Measurements from ENCODE around the gene SEC14L2. TPM values are rescaled to one million over a fixed set of nuclear protein-coding genes. Genes with fewer than 3 reads are reported as not detected.

SEC14L2 gene
- total RNA-seq, 1 donor from 2014 or later = 3.0 TPM

DNA sequence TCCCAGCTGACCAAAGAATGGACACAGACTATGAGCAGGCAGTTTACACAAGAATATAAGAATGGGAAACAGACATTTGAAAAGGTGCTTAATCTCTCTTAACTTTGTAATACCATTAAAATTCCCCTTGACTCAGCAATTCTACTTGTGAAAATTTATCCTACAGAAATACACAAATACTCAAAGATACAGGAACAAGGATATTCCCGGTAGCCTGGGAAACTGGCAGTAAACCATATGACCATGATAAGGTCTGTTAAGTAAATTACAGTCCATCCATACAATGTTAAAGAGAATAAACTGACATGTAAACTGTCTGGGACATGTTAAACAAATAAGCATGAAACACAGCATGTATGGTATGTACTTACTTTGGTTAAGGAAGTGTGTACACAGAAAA lies 20.0 kb downstream of the SEC14L2 start:
- DNase-seq (ENCODE audit: low spot score in 2 of 2) = no peak
- H3K4me3 ChIP-seq = no peak overlapping the region
- peaks cover 21 to 44% of the 10 kb centered on the region in 2 donors for H3K36me3 ChIP-seq
- H3K27me3 ChIP-seq = no peaks in the 10 kb centered on the region
- intact Hi-C loops (cut with DNase I) = no loop called here
- H3K27ac ChIP-seq = no peak overlapping the region
- no peaks in the 10 kb centered on the region for H3K9me3 ChIP-seq
- TF ChIP-seq CTCF (IDR thresholded peaks at IDR 0.05) = no peak
- peaks cover 0 to 9% of the 10 kb centered on the region in 2 donors for H3K4me1 ChIP-seq

GRCh38 chr22:30420347-30421125 lies 23.7 kb downstream of the SEC14L2 start:
- Histone ChIP-seq H3K36me3 (peaks cover 18 to 35% of the 10 kb centered on the region in 2 donors), H3K4me3 (no peak overlapping the region), H3K27ac (peak overlapping the region; percentile 98), H3K9me3 (no peaks in the 10 kb centered on the region), H3K27me3 (no peaks in the 10 kb centered on the region), H3K4me1 (peaks cover 14 to 31% of the 10 kb centered on the region in 2 donors)
- TF ChIP-seq CTCF (IDR thresholded peaks at IDR 0.05) = no peak
- no peak for DNase-seq (ENCODE audit: low spot score in 2 of 2)
- intact Hi-C loops (cut with DNase I) = loop anchor here (5.0 to 10.0 kb wide), 5 partner anchors 108 to 1153 kb away; partner anchors contain the start of genes EWSR1, NF2, PIK3IP1 and RHBDD3

DNA sequence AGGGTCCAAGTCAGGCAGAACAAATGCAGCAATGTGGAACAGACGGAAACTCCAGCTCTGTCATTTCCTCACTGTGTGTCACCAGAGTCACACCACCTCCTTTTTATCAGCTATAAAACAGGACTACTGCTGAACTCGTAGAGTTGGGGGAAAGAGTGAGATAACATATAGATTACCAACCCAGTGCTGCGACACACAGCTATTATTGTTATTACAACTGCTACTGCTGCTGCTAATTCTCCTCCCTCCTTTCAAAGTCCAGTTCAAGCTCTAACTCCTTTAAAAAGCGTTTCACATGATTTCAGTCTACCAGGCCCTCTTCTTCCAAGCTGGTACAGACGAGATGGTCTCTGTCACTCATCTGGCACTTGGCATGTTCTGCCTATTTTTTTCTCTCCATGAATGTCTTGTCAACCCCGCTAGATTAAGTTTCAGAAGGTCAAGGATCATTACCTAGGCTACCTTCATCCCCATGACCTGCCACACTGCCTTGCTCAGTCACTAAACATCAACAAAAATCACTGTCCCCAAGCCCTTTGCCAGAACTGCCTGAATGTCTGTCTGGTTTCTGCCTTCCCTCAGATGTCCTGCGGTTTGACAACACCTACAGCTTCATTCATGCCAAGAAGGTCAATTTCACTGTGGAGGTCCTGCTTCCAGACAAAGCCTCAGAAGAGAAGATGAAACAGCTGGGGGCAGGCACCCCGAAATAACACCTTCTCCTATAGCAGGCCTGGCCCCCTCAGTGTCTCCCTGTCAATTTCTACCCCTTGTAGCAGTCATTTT lies 25.1 kb downstream of the SEC14L2 start:
- no peak for TF ChIP-seq CTCF (IDR thresholded peaks at IDR 0.05)
- Histone ChIP-seq H3K4me1 (peaks cover 14 to 35% of the 10 kb centered on the region in 2 donors), H3K4me3 (peak overlapping the region; percentile 57 to 86), H3K9me3 (no peaks in the 10 kb centered on the region), H3K27ac (peak overlapping the region; percentile 98), H3K36me3 (peaks cover 11 to 23% of the 10 kb centered on the region in 2 donors), H3K27me3 (no peaks in the 10 kb centered on the region)
- intact Hi-C loops (cut with DNase I) = loop anchor here (2.0 to 10.0 kb wide), 6 partner anchors 110 to 1155 kb away; partner anchors contain the start of genes EWSR1, NF2, PES1 and PIK3IP1
- no peak for DNase-seq (ENCODE audit: low spot score in 2 of 2)

DNA sequence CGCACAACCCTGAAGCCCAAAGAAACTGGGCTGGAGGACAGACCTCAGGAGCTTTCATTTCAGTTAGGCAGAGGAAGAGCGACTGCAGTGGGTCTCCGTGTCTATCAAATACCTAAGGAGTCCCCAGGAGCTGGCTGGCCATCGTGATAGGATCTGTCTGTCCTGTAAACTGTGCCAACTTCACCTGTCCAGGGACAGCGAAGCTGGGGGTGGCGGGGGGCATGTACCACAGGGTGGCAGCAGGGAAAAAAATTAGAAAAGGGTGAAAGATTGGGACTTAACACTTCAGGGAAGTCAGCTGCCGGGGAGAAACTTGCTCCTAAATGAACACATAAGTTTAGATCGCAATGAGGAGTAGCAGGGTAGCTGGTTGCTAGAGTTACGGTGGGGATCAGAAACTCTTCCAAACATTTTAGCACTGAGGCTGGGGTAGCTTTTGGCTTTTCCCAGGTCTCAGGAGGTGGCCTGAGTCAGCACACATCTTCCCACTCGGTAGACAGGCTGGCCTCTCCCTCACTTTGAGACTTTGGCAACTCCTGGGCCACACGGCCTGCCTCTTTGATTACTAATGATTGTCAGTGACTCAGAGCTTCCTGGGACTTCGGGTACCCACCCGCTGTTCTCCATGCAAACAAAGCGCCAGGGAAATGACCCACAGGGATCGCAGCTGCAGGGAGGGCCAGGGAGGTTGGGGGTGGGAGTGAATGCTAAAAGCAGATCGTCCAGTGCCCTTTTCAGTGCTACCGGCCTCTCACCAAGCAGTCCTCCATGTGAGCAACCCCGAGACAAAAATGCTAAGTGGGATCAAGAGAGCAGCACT lies 25.9 kb downstream of the SEC14L2 start:
- peaks cover 11 to 15% of the 10 kb centered on the region in 2 donors for H3K36me3 ChIP-seq
- TF ChIP-seq CTCF (IDR thresholded peaks at IDR 0.05) = no peak
- peak overlapping the region; percentile 98 for H3K27ac ChIP-seq
- H3K27me3 ChIP-seq = no peaks in the 10 kb centered on the region
- peaks cover 14 to 35% of the 10 kb centered on the region in 2 donors for H3K4me1 ChIP-seq
- intact Hi-C loops (cut with DNase I) = loop anchor here (1.0 to 10.0 kb wide), 7 partner anchors 25 to 1155 kb away; partner anchors contain the start of genes EWSR1, NF2, PES1 and PIK3IP1
- peak overlapping the region; percentile 57 to 86 for H3K4me3 ChIP-seq
- no peaks in the 10 kb centered on the region for H3K9me3 ChIP-seq
- peak; percentile 75 to 95 for DNase-seq (ENCODE audit: low spot score in 2 of 2)
